HEK293 (cell line): ENCODE results near the gene ARGLU1.

Experiments used
- OSR2 ChIP-seq: fragments of 450-650 bp; formaldehyde crosslinking; IDR thresholded peaks from 2 replicates; pipeline ENCODE4 v1.5.1; 2016; ENCODE audit warnings: missing biosample characterization, missing genetic modification characterization
- REST ChIP-seq: fragments of 450-650 bp; formaldehyde crosslinking; IDR thresholded peaks from 2 replicates; pipeline ENCODE4 v1.5.1; 2016; ENCODE audit warnings: missing biosample characterization, missing genetic modification characterization
- TCF7L2 ChIP-seq: IDR thresholded peaks from 2 replicates; pipeline ENCODE4 v1.6.1; 2011; ENCODE audit warnings: low read depth, mild to moderate bottlenecking, inconsistent platforms, low read length, moderate library complexity, borderline replicate concordance
- ZBTB7A ChIP-seq: fragments of 450-650 bp; formaldehyde crosslinking; IDR thresholded peaks from 2 replicates; pipeline ENCODE4 v1.5.1; 2016; ENCODE audit warnings: low read depth, missing biosample characterization, missing genetic modification characterization
- ZBTB8A ChIP-seq: fragments of 450-650 bp; formaldehyde crosslinking; IDR thresholded peaks from 2 replicates; pipeline ENCODE4 v1.5.1; 2016; ENCODE audit warnings: missing biosample characterization, missing genetic modification characterization
- ZNF121 ChIP-seq: fragments of 450-650 bp; formaldehyde crosslinking; IDR thresholded peaks from 2 replicates; pipeline ENCODE4 v1.5.1; 2016; ENCODE audit warnings: missing biosample characterization, missing genetic modification characterization
- ZNF518A ChIP-seq: fragments of 450-650 bp; formaldehyde crosslinking; conservative IDR thresholded peaks from 2 replicates; pipeline ENCODE4 v1.5.1; 2016; ENCODE audit warnings: low read depth, missing biosample characterization, missing genetic modification characterization
- ZNF549 ChIP-seq: fragments of 450-650 bp; IDR thresholded peaks from 2 replicates; pipeline ENCODE4 v1.5.1; 2018; ENCODE audit warnings: missing biosample characterization, missing genetic modification characterization, mild to moderate bottlenecking, inconsistent platforms, moderate library complexity
- ZNF571 ChIP-seq: fragments of 450-650 bp; formaldehyde crosslinking; IDR thresholded peaks from 2 replicates; pipeline ENCODE4 v1.5.0; 2017; ENCODE audit warnings: missing biosample characterization, missing genetic modification characterization
- ZNF747 ChIP-seq: fragments of 450-650 bp; formaldehyde crosslinking; IDR thresholded peaks from 2 replicates; pipeline ENCODE4 v1.5.1; 2016; ENCODE audit warnings: missing biosample characterization, missing genetic modification characterization
- TF ChIP-seq, protein P1 (sequence below): fragments of 450-650 bp; formaldehyde crosslinking; IDR thresholded peaks from 2 replicates; pipeline ENCODE4 v1.5.1; 2016; ENCODE audit warnings: missing biosample characterization, missing genetic modification characterization

DNA sequence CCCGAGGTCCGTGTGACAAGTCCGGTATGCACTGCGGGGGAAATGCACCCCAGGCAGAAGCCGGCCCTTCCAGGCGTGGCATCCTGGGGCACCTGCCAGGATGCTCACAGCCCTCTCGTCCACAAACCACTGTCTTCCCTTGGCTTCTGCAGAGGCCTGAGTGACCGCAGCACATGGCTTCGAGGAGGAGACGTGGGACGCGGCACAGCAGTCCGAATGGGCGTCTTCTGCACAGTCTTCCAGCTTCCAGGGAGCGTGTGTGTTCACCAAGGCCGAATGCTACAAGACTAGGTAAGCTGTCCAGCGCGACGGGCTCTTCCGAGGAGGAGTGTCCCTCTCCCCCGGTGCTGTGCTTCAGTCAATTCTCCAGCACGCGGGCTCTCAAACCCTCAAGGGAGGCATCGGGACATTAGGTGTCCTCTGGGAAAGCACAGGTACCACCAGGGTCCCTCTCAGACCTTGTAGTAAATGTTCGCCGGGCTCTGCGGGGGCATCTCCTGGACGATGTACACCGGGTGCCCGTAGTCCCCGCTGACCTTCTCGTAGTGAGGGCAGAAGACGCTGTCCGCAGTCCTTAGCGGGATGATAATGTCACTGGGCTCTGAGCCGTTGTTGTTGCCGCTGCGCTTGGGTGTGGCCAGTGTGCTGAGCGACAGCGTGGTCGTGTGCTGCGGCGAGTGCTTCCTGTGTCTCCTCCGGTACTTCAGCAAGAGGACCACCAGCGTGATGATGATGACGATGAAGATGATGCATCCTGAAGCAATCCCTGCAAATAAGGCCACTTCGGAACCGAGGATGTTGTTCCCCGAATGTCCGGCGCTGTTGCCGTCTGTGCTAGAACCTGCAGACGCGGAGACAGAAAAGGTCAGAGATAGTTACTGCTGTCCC is 75.1 kb downstream of the ARGLU1 start:
- TF ChIP-seq ZNF747 (tag by site-specific recombination) (no peak), REST (tag by site-specific recombination) (no peak), ZBTB7A (tag by site-specific recombination) (no peak), ZBTB8A (tag by site-specific recombination) (no peak), TCF7L2 (no peak), ZNF571 (tag by site-specific recombination) (no peak), ZNF121 (no peak), OSR2 (no peak), ZNF549 (tag by site-specific recombination) (no peak), ZNF518A (tag by site-specific recombination) (no peak)
- TF ChIP-seq, protein P1, sequence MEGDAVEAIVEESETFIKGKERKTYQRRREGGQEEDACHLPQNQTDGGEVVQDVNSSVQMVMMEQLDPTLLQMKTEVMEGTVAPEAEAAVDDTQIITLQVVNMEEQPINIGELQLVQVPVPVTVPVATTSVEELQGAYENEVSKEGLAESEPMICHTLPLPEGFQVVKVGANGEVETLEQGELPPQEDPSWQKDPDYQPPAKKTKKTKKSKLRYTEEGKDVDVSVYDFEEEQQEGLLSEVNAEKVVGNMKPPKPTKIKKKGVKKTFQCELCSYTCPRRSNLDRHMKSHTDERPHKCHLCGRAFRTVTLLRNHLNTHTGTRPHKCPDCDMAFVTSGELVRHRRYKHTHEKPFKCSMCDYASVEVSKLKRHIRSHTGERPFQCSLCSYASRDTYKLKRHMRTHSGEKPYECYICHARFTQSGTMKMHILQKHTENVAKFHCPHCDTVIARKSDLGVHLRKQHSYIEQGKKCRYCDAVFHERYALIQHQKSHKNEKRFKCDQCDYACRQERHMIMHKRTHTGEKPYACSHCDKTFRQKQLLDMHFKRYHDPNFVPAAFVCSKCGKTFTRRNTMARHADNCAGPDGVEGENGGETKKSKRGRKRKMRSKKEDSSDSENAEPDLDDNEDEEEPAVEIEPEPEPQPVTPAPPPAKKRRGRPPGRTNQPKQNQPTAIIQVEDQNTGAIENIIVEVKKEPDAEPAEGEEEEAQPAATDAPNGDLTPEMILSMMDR (tag by site-specific recombination), result no peak
